Vagina (tissue), 2 donors: Measurements from ENCODE around the gene VRK1. TPM values are rescaled to one million over a fixed set of nuclear protein-coding genes. Genes with fewer than 3 reads are reported as not detected.

Experiments used
- DNase-seq, 2 donors: peaks; one replicate each; pipeline ENCODE4 v3.0.0-alpha.2; 2017; ENCODE audit errors: extremely low spot score in 2 of 2
- H3K27ac ChIP-seq: fragments of 200-600 bp; sonication (generic); one replicate; pipeline ENCODE4 v1.5.1; 2019
- H3K27me3 ChIP-seq: fragments of 200-600 bp; sonication (generic); one replicate; pipeline ENCODE4 v1.5.1; 2019
- H3K36me3 ChIP-seq, 2 donors: fragments of 200-600 bp; sonication (generic); one replicate each; pipeline ENCODE4 v1.5.1; 2017 to 2019
- H3K4me1 ChIP-seq: fragments of 200-600 bp; sonication (generic); one replicate; pipeline ENCODE4 v1.5.1; 2019
- H3K4me3 ChIP-seq, 2 donors: fragments of 200-600 bp; sonication (generic); 1 replicate in 1 of 2; 2 replicates in 1 of 2; pipeline ENCODE4 v1.5.1; 2016 to 2019
- H3K9me3 ChIP-seq: fragments of 200-600 bp; sonication (generic); one replicate; pipeline ENCODE4 v1.5.1; 2019
- CTCF ChIP-seq, 3 experiments: fragments of 450-650 bp in 2 of 3; fragments of 200-600 bp in 1 of 3; sonication (generic) in 1 of 3; IDR thresholded peaks; one replicate each; pipeline ENCODE4 v1.5.1; 2017 to 2019; ENCODE audit warnings: antibody characterized with exemption in 3 of 3, mild to moderate bottlenecking in 2 of 3, moderate library complexity in 2 of 3
- POLR2A ChIP-seq, 2 donors: fragments of 450-650 bp; IDR thresholded peaks; one replicate each; pipeline ENCODE4 v1.6.1; 2017; ENCODE audit warnings: antibody characterized with exemption in 2 of 2, mild to moderate bottlenecking in 2 of 2, moderate library complexity in 2 of 2
- POLR2AphosphoS5 ChIP-seq, 2 donors: sonication (generic); formaldehyde crosslinking; IDR thresholded peaks; one replicate each; pipeline ENCODE4 v1.9.0; 2017; ENCODE audit warnings: antibody characterized with exemption in 2 of 2, mild to moderate bottlenecking in 2 of 2, low read depth in 1 of 2; ENCODE audit not compliant: insufficient read depth in 1 of 2
- intact Hi-C: fragments of 100-400 bp; cut with DNase I; formaldehyde crosslinking; loops from one replicate; pipeline ENCODE4 v1.15.1; 2023
- total RNA-seq: library from RNA; depleted of rRNA; stranded (reverse); fragments of >200 nt; gene quantifications from one replicate; pipeline ENCODE4 v1.2.3, GENCODE V29; 2016

Gene VRK1
- total RNA-seq, 1 donor from 2014 or later: 10.1 TPM

DNA sequence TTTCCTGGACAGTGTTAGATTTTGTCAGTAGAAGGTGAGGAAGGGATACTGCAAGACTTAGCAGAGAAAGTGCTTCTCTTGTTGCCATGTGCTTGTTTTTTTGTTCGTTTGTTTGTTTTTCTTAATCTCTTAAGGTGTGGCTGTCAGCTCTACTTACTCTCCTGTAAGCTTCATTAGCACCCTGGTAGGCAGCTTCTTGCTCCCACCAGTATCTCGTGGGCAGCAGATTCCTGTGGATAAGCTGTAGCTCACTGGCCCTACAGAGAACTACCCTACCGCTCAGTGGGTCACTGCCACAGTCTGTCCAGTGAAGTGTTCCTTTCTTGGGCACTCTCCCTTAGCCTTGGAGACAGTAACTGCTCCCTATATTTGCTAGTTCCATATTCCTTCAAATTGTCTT, 30.1 kb downstream of the VRK1 start:
- no peak for DNase-seq
- intact Hi-C loops: no loop called here
- H3K27ac ChIP-seq: no peak overlapping the region
- H3K27me3 ChIP-seq: no peaks in the 10 kb centered on the region
- TF ChIP-seq POLR2AphosphoS5 (IDR thresholded peaks at IDR 0.05; ENCODE audit: insufficient read depth in 1 of 2, low read depth in 1 of 2): no peak
- TF ChIP-seq POLR2A (IDR thresholded peaks at IDR 0.05): no peak
- no peak for TF ChIP-seq CTCF (IDR thresholded peaks at IDR 0.05)
- H3K4me3 ChIP-seq: no peak overlapping the region
- H3K4me1 ChIP-seq: no peaks in the 10 kb centered on the region
- no peaks in the 10 kb centered on the region for H3K36me3 ChIP-seq
- no peaks in the 10 kb centered on the region for H3K9me3 ChIP-seq

- TF ChIP-seq POLR2AphosphoS5 (IDR thresholded peaks at IDR 0.05; ENCODE audit: insufficient read depth in 1 of 2, low read depth in 1 of 2) (no peak), POLR2A (IDR thresholded peaks at IDR 0.05) (no peak), CTCF (IDR thresholded peaks at IDR 0.05) (no peak)
- Histone ChIP-seq H3K27me3 (no peaks in the 10 kb centered on the region), H3K4me3 (no peak overlapping the region), H3K36me3 (peaks cover 0 to 5% of the 10 kb centered on the region in 2 donors), H3K9me3 (no peaks in the 10 kb centered on the region), H3K27ac (no peak overlapping the region), H3K4me1 (no peaks in the 10 kb centered on the region)
- DNase-seq: no peak
- intact Hi-C loops: no loop called here
Measured at GRCh38 chr14:96829791-96830190, 32.6 kb downstream of the VRK1 start.

GRCh38 chr14:96830946-96831345, 33.8 kb downstream of the VRK1 start:
- intact Hi-C loops: no loop called here
- H3K9me3 ChIP-seq: no peaks in the 10 kb centered on the region
- H3K27me3 ChIP-seq: no peaks in the 10 kb centered on the region
- H3K36me3 ChIP-seq: peaks cover 0 to 5% of the 10 kb centered on the region in 2 donors
- no peak for TF ChIP-seq POLR2AphosphoS5 (IDR thresholded peaks at IDR 0.05; ENCODE audit: insufficient read depth in 1 of 2, low read depth in 1 of 2)
- H3K4me1 ChIP-seq: no peaks in the 10 kb centered on the region
- DNase-seq: no peak
- no peak overlapping the region for H3K27ac ChIP-seq
- H3K4me3 ChIP-seq: no peak overlapping the region

GRCh38 chr14:96832351-96832750, 35.2 kb downstream of the VRK1 start:
- peaks cover 0 to 5% of the 10 kb centered on the region in 2 donors for H3K36me3 ChIP-seq
- intact Hi-C loops: no loop called here
- TF ChIP-seq CTCF (IDR thresholded peaks at IDR 0.05) (no peak), POLR2AphosphoS5 (IDR thresholded peaks at IDR 0.05; ENCODE audit: insufficient read depth in 1 of 2, low read depth in 1 of 2) (no peak), POLR2A (IDR thresholded peaks at IDR 0.05) (no peak)
- no peaks in the 10 kb centered on the region for H3K4me1 ChIP-seq
- no peak overlapping the region for H3K4me3 ChIP-seq
- DNase-seq: no peak
- H3K27ac ChIP-seq: no peak overlapping the region
- H3K27me3 ChIP-seq: no peaks in the 10 kb centered on the region
- no peaks in the 10 kb centered on the region for H3K9me3 ChIP-seq

GRCh38 chr14:96838449-96838848, 41.3 kb downstream of the VRK1 start:
- TF ChIP-seq CTCF (IDR thresholded peaks at IDR 0.05) (no peak), POLR2A (IDR thresholded peaks at IDR 0.05) (no peak), POLR2AphosphoS5 (IDR thresholded peaks at IDR 0.05; ENCODE audit: insufficient read depth in 1 of 2, low read depth in 1 of 2) (no peak)
- no peaks in the 10 kb centered on the region for H3K9me3 ChIP-seq
- no peak for DNase-seq
- no peak overlapping the region for H3K27ac ChIP-seq
- intact Hi-C loops: no loop called here
- H3K4me3 ChIP-seq: no peak overlapping the region
- no peaks in the 10 kb centered on the region for H3K27me3 ChIP-seq
- peaks cover 0 to 4% of the 10 kb centered on the region in 2 donors for H3K36me3 ChIP-seq
- H3K4me1 ChIP-seq: no peaks in the 10 kb centered on the region
